ENCODE data around the gene PTGER1. TPM values are rescaled to one million over a fixed set of nuclear protein-coding genes. Genes with fewer than 3 reads are reported as not detected.

Gene PTGER1
- total and polyA plus RNA-seq, 2 of the 13 experiments (the other 11 are each of a cell fraction or from before 2014, with no cell fraction given), result 0.13 TPM; not detected in 1

DNA sequence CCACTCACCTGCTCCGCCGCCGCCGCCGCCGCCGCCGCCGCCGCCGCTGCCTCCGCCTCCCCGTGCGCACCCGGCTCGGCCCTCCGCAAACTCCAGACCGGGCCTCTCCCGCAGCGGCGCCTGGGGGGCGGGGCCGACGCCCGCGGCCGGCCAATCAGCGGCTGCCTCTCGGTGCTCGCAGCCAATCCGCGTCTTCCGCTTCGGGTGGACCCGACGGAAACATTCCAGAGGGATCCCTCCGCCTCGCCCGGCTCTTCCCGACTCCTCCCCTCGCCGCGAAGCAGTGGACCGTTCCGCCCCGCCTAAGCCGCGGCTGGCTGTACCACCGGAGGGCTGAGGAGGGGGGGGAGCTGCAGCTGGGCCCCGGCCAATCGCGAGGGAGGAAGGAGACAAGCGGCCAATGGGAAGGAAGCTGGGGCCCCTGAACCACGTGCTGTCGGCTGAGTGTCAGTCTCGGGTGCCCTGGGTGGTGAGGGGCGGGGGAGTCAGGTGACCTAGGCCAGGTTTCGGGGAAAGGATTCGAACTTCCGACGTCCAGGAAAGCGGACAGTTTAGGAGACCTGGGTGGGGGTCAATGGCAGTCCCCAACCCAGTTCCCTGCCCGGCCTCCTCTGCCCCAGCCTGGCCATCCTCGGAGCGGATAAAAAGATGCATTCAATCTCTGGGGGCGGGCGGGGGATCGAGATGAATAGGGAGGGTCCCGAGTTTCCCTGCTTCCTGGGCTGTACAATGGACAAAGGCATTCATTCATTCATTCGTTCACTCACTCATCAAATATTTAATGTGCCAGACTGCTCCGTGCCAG is 21.1 kb upstream of the PTGER1 start, which contains the start of gene GIPC1 (continued):
- TF ChIP-seq STAT6 (CRISPR knock-in tag; IDR thresholded peaks at IDR 0.05; ENCODE audit: borderline replicate concordance) (no peak; the same call in 1 of the 2 replicates), SKI (IDR thresholded peaks at IDR 0.05; ENCODE audit: partially characterized antibody) (peak; percentile 94), NFE2 (CRISPR knock-in tag; IDR thresholded peaks at IDR 0.05) (no peak), NRL (CRISPR knock-in tag; IDR thresholded peaks at IDR 0.05; ENCODE audit: borderline replicate concordance) (no peak; the same call in 1 of the 2 replicates), ZNF790 (CRISPR knock-in tag; IDR thresholded peaks at IDR 0.05; ENCODE audit: borderline replicate concordance) (peak; percentile 45; the same call in 1 of the 2 replicates), ZNF574 (CRISPR knock-in tag; IDR thresholded peaks at IDR 0.05) (peak; percentile 63), POLR2G (IDR thresholded peaks at IDR 0.05; ENCODE audit: low read depth, low read length) (peak; percentile 56), FOSL2 (CRISPR knock-in tag; IDR thresholded peaks at IDR 0.05) (peak; percentile 56), ZNF44 (CRISPR knock-in tag; IDR thresholded peaks at IDR 0.05) (peak; percentile 43; the same call in 1 of the 2 replicates), TOE1 (CRISPR knock-in tag; IDR thresholded peaks at IDR 0.05) (no peak), MYNN (CRISPR knock-in tag; IDR thresholded peaks at IDR 0.05; ENCODE audit: low read depth) (0 out of 2 replicates have a peak, but pooled peaks have one; percentile 42), ZNF552 (CRISPR knock-in tag; IDR thresholded peaks at IDR 0.05; ENCODE audit: borderline replicate concordance) (no peak), GATA4 (IDR thresholded peaks at IDR 0.05; ENCODE audit: borderline replicate concordance, low read depth) (peak; percentile 85; the same call in 1 of the 2 replicates), ZNF207 (IDR thresholded peaks at IDR 0.05; ENCODE audit: borderline replicate concordance) (no peak), PTBP1 (IDR thresholded peaks at IDR 0.05; ENCODE audit: low read depth, low read length, poor library complexity, severe bottlenecking) (no peak), ZNF441 (CRISPR knock-in tag; IDR thresholded peaks at IDR 0.05; ENCODE audit: borderline replicate concordance) (peak; percentile 20; the same call in 1 of the 2 replicates)
- TF ChIP-seq, protein P1, sequence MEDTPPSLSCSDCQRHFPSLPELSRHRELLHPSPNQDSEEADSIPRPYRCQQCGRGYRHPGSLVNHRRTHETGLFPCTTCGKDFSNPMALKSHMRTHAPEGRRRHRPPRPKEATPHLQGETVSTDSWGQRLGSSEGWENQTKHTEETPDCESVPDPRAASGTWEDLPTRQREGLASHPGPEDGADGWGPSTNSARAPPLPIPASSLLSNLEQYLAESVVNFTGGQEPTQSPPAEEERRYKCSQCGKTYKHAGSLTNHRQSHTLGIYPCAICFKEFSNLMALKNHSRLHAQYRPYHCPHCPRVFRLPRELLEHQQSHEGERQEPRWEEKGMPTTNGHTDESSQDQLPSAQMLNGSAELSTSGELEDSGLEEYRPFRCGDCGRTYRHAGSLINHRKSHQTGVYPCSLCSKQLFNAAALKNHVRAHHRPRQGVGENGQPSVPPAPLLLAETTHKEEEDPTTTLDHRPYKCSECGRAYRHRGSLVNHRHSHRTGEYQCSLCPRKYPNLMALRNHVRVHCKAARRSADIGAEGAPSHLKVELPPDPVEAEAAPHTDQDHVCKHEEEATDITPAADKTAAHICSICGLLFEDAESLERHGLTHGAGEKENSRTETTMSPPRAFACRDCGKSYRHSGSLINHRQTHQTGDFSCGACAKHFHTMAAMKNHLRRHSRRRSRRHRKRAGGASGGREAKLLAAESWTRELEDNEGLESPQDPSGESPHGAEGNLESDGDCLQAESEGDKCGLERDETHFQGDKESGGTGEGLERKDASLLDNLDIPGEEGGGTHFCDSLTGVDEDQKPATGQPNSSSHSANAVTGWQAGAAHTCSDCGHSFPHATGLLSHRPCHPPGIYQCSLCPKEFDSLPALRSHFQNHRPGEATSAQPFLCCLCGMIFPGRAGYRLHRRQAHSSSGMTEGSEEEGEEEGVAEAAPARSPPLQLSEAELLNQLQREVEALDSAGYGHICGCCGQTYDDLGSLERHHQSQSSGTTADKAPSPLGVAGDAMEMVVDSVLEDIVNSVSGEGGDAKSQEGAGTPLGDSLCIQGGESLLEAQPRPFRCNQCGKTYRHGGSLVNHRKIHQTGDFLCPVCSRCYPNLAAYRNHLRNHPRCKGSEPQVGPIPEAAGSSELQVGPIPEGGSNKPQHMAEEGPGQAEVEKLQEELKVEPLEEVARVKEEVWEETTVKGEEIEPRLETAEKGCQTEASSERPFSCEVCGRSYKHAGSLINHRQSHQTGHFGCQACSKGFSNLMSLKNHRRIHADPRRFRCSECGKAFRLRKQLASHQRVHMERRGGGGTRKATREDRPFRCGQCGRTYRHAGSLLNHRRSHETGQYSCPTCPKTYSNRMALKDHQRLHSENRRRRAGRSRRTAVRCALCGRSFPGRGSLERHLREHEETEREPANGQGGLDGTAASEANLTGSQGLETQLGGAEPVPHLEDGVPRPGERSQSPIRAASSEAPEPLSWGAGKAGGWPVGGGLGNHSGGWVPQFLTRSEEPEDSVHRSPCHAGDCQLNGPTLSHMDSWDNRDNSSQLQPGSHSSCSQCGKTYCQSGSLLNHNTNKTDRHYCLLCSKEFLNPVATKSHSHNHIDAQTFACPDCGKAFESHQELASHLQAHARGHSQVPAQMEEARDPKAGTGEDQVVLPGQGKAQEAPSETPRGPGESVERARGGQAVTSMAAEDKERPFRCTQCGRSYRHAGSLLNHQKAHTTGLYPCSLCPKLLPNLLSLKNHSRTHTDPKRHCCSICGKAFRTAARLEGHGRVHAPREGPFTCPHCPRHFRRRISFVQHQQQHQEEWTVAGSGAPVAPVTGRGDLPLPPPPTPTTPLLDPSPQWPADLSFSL (CRISPR knock-in tag; IDR thresholded peaks at IDR 0.05), result no peak
